A673 (cell line): ENCODE results near the gene ZMIZ2.

Experiments
- CTCF ChIP-seq: fragments of 300-800, 200-600 bp; sonication (generic); conservative IDR thresholded peaks from 2 replicates; pipeline ENCODE4 v1.5.1; 2017; ENCODE audit warnings: low read depth, mild to moderate bottlenecking, antibody characterized with exemption, low read length, moderate library complexity, mixed read lengths
- EZH2 ChIP-seq: fragments of 200-600 bp; sonication (generic); IDR thresholded peaks from 2 replicates; pipeline ENCODE4 v1.6.1; 2017; ENCODE audit warnings: borderline replicate concordance, low read depth, mild to moderate bottlenecking, mixed read lengths, antibody characterized with exemption, low read length; ENCODE audit not compliant: poor library complexity, severe bottlenecking

- TF ChIP-seq CTCF, result no peak
- no peak for TF ChIP-seq EZH2
Observed at GRCh38 chr7:44755698-44756627, 7.3 kb downstream of the ZMIZ2 start.
